T-helper 2 cell (primary cell): ENCODE data around the gene ST3GAL4.

Experiments
- DNase-seq, 5 experiments: peaks; one replicate each; pipeline versions ENCODE4 v3.0.0 to v3.0.0-alpha.2; 2012 to 2022

ST3GAL4 gene

DNA sequence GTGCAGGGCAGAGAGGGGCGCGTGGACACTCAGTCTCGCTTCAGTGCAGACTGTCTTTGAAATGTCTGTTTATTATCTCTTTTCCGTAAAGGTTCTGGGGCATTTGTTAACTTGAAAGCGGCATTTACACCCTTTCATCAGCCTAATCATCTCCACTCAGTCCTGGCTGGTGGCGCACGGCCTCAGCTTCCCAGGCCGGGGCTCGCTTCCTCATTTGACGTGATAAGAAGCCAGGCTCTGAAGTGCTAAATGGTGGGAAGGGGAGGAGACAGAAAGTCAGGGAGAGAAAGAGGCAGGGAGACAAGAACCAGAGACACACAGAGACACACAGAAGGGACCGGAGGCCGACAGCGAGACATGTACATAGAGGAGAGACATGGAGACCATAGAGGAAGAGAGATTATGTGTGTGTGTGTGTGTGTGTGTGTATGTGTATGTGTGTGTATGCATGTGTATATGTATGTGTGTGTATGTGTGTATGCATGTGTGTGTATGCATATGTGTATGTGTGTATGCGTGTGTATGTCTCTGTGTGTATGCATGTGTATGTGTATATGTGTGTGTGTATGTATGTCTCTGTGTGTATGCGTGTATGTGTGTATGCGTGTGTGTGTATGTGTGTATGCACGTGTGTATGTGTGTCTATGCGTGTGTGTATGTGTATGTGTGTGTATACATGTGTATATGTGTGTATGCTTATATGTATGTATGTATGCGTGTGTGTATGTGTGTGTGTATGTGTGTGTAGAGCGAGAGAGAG, 101.5 kb downstream of the ST3GAL4 start:
- no peak for DNase-seq

DNA sequence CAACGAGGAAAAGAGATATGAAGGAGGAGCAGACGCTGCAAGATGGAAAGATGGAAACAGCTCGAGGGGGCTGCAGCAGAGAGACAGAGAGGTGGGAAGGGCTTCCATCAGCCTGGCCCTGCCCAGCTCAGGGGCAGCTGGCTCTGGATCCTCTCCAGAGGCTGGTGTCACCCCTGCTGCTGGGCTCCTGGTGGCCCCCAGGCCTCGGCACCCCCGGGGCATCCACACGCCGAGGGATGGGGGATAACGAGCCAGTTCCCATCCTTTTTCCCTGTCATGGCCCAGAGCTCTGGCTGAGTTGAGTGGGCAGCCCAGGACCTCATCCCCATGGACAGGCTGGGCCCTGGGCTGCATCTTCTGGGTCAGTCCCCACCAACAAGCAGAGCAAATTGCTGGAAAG, 102.3 kb downstream of the ST3GAL4 start:
- DNase-seq, result no peak

DNA sequence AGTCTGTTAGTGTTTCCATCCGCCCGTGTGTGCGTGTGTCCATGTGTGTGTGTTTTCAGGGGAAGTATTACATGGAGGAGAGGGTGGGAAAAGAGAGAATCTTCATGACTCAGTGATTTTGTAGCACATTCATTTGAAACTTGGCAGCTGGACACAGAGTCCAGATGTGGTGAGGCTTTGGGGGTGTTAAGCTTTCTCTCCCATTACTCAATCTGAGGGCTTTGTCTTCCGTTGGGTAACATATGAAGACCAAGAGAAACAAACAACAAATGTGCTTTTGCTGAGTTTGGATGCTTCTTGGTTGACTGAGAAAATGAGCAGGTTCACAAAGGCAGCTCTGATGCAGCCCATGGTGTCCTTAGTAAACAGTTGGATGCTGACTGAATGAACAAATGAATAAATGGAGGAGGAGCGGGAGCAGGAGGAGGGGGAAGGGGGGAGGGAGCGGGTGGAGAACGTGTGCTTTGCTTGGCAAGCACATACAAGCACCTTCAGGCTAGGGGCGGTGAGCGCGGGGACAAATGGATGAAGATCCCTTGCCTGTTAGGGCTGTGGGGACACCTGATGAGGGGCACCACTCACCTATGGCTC, 104.3 kb downstream of the ST3GAL4 start:
- no peak for DNase-seq

DNA sequence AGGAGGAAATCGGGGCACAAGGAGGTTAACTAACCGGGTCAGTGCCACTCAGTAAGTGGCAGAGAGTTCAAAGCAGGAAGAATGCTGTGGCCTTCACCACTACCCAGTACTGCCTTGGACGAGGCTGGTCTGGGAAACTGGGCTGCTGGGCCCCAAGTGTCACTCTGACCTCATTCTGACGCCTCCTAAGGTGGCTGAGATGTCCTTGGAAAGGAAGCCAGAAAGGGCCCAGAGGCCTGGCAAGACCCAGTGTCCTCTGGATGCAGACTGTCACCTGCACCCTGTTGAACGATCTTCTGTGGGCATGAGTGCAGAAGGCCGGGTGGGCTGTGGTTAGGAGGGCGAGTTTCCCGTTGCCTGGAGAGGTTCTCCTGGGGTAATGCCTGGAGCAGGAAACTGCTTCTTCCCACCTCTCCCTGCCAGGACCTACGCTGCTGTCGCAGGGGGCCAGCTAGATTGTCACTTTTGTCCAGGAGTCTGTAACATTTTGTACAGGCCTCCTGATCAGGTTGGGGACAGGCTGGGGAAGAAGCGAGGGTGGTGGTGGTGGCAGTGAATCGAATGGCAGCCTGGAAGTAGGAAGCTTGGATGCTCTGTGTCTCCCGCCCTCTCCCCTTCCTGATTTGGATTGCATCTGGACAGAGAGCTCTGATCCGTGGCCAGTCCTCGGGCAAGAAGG, 105.1 kb downstream of the ST3GAL4 start:
- DNase-seq, result no peak

DNA sequence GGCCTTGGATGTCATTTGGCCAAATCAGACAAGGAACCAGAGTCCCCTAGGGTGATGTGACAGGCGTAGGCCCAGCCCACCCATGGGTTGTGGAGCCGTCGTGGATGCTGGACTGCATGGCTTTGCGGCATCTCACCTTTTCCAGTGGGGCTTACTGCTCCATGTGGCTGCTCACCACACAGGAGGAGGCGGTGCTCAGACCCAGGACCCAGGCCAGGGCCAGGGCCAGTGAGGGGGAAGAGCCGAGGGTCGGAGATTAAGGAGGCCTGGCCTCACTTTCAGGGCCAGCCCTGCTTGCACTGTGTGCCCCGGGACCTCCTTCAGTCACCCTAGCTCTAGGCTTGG, 105.6 kb downstream of the ST3GAL4 start:
- no peak for DNase-seq

DNA sequence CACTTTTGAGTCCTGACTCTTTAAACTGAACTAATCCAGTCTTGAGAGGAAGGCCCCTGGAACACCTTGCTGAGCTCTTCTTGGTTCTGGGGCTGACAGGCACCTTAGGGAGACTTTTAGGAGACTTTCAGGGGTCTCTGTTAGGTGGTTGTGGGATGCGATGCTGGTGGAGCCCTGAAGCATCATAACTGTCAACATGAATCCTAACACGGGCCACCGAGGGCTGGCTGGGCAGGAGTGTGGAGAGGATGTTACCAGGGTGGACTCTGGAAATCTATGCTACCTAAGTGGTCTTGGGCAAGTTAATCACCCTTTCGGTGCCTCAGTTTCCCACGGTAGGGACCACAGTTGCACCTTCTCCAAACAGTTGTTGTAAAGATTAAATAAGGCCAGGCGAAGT, 106.5 kb downstream of the ST3GAL4 start:
- no peak for DNase-seq

DNA sequence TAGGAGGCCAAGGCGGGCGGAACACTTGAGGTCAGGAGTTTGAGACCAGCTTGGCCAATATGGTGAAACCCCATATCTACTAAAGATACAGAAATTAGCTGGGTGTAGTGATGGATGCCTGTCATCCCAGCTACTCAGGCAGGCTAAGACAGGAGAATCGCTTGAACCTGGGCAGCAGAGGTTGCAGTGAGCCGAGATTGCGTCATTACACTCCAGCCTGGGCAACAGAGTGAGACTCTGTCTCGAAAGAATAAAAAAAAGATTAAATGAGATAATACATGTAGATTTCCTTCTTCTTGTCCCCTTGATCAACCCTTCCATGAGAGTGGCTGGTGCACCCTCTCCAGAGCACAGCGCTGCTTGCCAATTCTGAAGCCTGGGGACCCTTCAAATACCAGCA, 106.9 kb downstream of the ST3GAL4 start:
- DNase-seq, result no peak
